ENCODE data around the gene AFF2. TPM values are rescaled to one million over a fixed set of nuclear protein-coding genes. Genes with fewer than 3 reads are reported as not detected.

Gene AFF2
- total and polyA plus RNA-seq, 4 donors: 1.2 to 13.0 (median 3.9) TPM

- DNase-seq (no peak), ATAC-seq (ENCODE audit: insufficient read depth, low FRiP score) (no peak)
- no peaks in the 10 kb centered on the region for H3K36me3 ChIP-seq (ENCODE audit: control insufficient read depth in 4 of 4, insufficient read depth in 4 of 4, low read length in 4 of 4)
- no peak for TF ChIP-seq CTCF (IDR thresholded peaks at IDR 0.05; ENCODE audit: control extremely low read depth, extremely low read depth)
- H3K27me3 ChIP-seq (ENCODE audit: control insufficient read depth in 3 of 3, insufficient read depth in 3 of 3, low read length in 2 of 3): peaks cover 0 to 9% (median 0%) of the 10 kb centered on the region in 3 donors
- H3K27ac ChIP-seq (ENCODE audit: low read depth in 1 of 2, low read length in 1 of 2): no peak overlapping the region
- H3K4me3 ChIP-seq: no peak overlapping the region
- no peaks in the 10 kb centered on the region for H3K4me1 ChIP-seq (ENCODE audit: control insufficient read depth in 5 of 5, insufficient read depth in 5 of 5, low read length in 5 of 5)
- H3K9ac ChIP-seq (ENCODE audit: insufficient read depth in 1 of 2, low read length in 2 of 2): no peak overlapping the region
- H3K9me3 ChIP-seq (ENCODE audit: control insufficient read depth in 4 of 4, insufficient read depth in 3 of 4, low read length in 3 of 4): no peaks in the 10 kb centered on the region
- 61 to 81% methylated on average over 3 of the region's 3 CpGs for WGBS, 2 donors
Measured at GRCh38 chrX:148885203-148885602, 384.8 kb downstream of the AFF2 start.

- Histone ChIP-seq H3K9ac (ENCODE audit: insufficient read depth in 1 of 2, low read length in 2 of 2) (no peak overlapping the region), H3K36me3 (ENCODE audit: control insufficient read depth in 4 of 4, insufficient read depth in 4 of 4, low read length in 4 of 4) (no peaks in the 10 kb centered on the region), H3K9me3 (ENCODE audit: control insufficient read depth in 4 of 4, insufficient read depth in 3 of 4, low read length in 3 of 4) (no peaks in the 10 kb centered on the region), H3K4me1 (ENCODE audit: control insufficient read depth in 5 of 5, insufficient read depth in 5 of 5, low read length in 5 of 5) (no peaks in the 10 kb centered on the region), H3K27me3 (ENCODE audit: control insufficient read depth in 3 of 3, insufficient read depth in 3 of 3, low read length in 2 of 3) (peaks cover 0 to 12% (median 0%) of the 10 kb centered on the region in 3 donors), H3K4me3 (no peak overlapping the region), H3K27ac (ENCODE audit: low read depth in 1 of 2, low read length in 1 of 2) (no peak overlapping the region)
- ATAC-seq (ENCODE audit: insufficient read depth, low FRiP score) (no peak), DNase-seq (no peak)
- no peak for TF ChIP-seq CTCF (IDR thresholded peaks at IDR 0.05; ENCODE audit: control extremely low read depth, extremely low read depth)
Measured at GRCh38 chrX:148893395-148893794, 393.0 kb downstream of the AFF2 start.

- ATAC-seq (ENCODE audit: insufficient read depth, low FRiP score): no peak
- DNase-seq: no peak
- H3K27me3 ChIP-seq (ENCODE audit: control insufficient read depth in 3 of 3, insufficient read depth in 3 of 3, low read length in 2 of 3): peaks cover 0 to 6% (median 0%) of the 10 kb centered on the region in 3 donors
- peaks cover 0 to 5% (median 0%) of the 10 kb centered on the region in 5 donors for H3K4me1 ChIP-seq (ENCODE audit: control insufficient read depth in 5 of 5, insufficient read depth in 5 of 5, low read length in 5 of 5)
- no peak for TF ChIP-seq CTCF (IDR thresholded peaks at IDR 0.05; ENCODE audit: control extremely low read depth, extremely low read depth)
- H3K4me3 ChIP-seq: no peak overlapping the region
- no peak overlapping the region for H3K27ac ChIP-seq (ENCODE audit: low read depth in 1 of 2, low read length in 1 of 2)
- peaks cover 0 to 4% (median 0%) of the 10 kb centered on the region in 4 donors for H3K9me3 ChIP-seq (ENCODE audit: control insufficient read depth in 4 of 4, insufficient read depth in 3 of 4, low read length in 3 of 4)
- H3K36me3 ChIP-seq (ENCODE audit: control insufficient read depth in 4 of 4, insufficient read depth in 4 of 4, low read length in 4 of 4): no peaks in the 10 kb centered on the region
- no peak overlapping the region for H3K9ac ChIP-seq (ENCODE audit: insufficient read depth in 1 of 2, low read length in 2 of 2)
Measured at GRCh38 chrX:148902581-148902980, 402.2 kb downstream of the AFF2 start.

GRCh38 chrX:148903176-148903575, 402.8 kb downstream of the AFF2 start:
- Histone ChIP-seq H3K27me3 (ENCODE audit: control insufficient read depth in 3 of 3, insufficient read depth in 3 of 3, low read length in 2 of 3) (peaks cover 0 to 4% (median 0%) of the 10 kb centered on the region in 3 donors), H3K27ac (ENCODE audit: low read depth in 1 of 2, low read length in 1 of 2) (no peak overlapping the region), H3K9ac (ENCODE audit: insufficient read depth in 1 of 2, low read length in 2 of 2) (no peak overlapping the region), H3K4me1 (ENCODE audit: control insufficient read depth in 5 of 5, insufficient read depth in 5 of 5, low read length in 5 of 5) (peaks cover 0 to 5% (median 0%) of the 10 kb centered on the region in 5 donors), H3K9me3 (ENCODE audit: control insufficient read depth in 4 of 4, insufficient read depth in 3 of 4, low read length in 3 of 4) (peaks cover 0 to 4% (median 0%) of the 10 kb centered on the region in 4 donors), H3K4me3 (no peak overlapping the region), H3K36me3 (ENCODE audit: control insufficient read depth in 4 of 4, insufficient read depth in 4 of 4, low read length in 4 of 4) (no peaks in the 10 kb centered on the region)
- ATAC-seq (ENCODE audit: insufficient read depth, low FRiP score) (no peak), DNase-seq (no peak)
- WGBS, 2 donors: 68 to 93% methylated on average over 3 of the region's 3 CpGs
- no peak for TF ChIP-seq CTCF (IDR thresholded peaks at IDR 0.05; ENCODE audit: control extremely low read depth, extremely low read depth)
